HG03060 (cell line): ENCODE measurements around the gene CYYR1.

Source experiments
- ATAC-seq: cut with Tn5 transposase; IDR thresholded peaks from one replicate; pipeline ENCODE4 v1.9.1; 2021; ENCODE audit warnings: low read depth, moderate number of reproducible peaks; ENCODE audit not compliant: unreplicated experiment

CYYR1 gene

DNA sequence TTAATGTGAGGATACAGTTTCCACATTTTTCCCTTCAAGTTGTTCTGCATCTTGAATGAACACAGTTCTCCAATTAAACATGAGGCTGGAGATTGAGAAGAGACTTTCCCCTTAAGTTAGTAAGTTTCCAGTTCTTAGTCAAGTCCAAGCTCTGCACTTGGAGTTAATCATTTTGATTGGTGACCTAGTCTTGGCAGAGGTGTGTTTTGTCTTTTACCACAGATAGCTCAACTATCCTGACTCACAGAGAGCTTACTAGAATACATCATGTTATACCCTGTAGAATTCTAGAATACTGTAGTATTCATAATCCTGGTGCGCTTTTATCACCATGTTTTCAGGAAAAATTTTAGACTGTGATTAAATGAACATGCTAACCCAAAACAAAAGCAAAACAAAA is 129.2 kb downstream of the CYYR1 start:
- no peak for ATAC-seq

GRCh38 chr21:26443291-26443690 is 129.8 kb downstream of the CYYR1 start:
- ATAC-seq: no peak

DNA sequence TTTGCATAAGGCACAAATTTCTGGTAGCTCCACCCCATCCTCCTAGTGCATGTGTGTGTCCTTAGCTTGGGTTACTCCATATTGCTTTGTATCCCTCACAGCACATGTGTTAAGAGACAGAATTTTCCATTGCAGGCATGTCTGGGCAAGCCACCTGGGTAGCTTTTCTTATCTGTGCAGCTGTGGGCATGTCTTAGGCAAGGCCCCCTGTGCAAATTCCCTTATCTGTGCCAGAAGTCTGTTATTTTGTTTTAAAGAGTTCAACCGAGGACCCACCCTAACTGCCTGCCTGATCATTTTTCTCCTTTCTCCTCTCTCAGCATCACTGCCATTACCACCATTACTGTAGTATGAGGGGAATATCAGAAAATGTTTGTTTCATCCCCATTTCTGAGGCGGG is 131.9 kb downstream of the CYYR1 start:
- ATAC-seq: no peak

- no peak for ATAC-seq
These were observed 134.1 kb downstream of the CYYR1 start for GRCh38 chr21:26438976-26439375.

GRCh38 chr21:26437326-26438009 is 135.6 kb downstream of the CYYR1 start:
- no peak for ATAC-seq

GRCh38 chr21:26433386-26433785 is 139.7 kb downstream of the CYYR1 start:
- no peak for ATAC-seq

GRCh38 chr21:26432410-26432809 is 140.7 kb downstream of the CYYR1 start:
- no peak for ATAC-seq

DNA sequence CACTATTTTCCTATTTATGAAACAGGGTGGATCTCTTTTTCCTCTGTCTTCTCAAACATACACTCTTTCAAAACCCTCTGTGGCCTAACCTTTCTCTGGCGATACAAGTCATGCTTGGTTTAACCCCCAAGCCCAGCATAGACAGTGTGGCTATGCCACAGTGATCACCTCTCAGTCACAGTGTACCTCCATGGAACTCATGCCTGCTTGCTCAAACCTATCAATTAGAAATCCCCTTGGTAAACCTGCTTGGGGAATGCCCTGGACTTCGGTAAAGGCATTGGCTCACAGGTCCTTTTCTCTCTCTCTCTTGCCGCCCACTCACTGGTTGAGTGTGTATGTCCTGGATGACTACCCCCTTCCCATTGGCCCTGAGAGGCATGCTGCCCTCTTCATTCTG is 147.5 kb downstream of the CYYR1 start:
- ATAC-seq: no peak

DNA sequence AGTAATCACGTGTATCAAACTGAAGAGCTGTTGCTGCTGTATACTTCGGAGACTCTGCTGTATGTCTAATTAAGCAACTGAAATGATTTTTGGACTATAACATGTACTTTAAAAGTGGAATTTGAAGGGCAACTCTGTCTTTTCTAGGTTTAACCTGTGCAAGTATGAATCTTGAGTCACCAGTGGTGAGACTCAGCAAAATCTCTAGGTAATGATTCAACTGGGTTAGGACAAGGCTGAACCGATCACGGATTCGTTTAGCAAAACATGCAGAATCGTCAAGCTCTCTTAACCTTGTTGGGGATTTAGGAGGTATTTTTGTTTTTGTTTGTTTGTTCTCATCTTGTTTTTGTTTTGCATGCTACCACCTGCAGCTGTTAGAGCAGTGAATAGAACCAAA is 149.6 kb downstream of the CYYR1 start:
- no peak for ATAC-seq

GRCh38 chr21:26422706-26423105 is 150.4 kb downstream of the CYYR1 start:
- no peak for ATAC-seq

DNA sequence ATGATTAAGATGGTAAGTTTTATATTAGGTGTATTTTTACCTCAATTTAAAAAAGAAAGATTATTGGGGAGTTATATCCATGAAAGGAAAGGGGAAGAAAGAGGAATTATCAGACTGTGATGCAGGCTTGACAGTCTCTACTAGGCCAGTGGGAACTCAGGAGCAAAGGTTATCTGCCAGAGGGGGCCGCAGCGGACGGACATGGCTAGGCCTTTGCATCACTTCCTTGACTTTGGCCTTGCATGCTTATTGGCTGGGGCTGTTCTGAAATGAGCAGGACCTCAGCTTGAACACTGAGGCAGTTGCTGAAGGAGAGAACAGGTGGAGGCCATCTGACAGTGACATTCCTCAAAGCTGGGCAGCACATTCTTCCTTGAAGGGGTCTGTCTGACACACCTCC is 150.9 kb downstream of the CYYR1 start:
- ATAC-seq: no peak

GRCh38 chr21:26421724-26422123 is 151.4 kb downstream of the CYYR1 start:
- no peak for ATAC-seq
